GM18858 (cell line): ENCODE data around the gene SKIL.

Experiments
- ATAC-seq: cut with Tn5 transposase; IDR thresholded peaks from one replicate; pipeline ENCODE4 v1.9.1; 2021; ENCODE audit not compliant: unreplicated experiment

Gene SKIL

DNA sequence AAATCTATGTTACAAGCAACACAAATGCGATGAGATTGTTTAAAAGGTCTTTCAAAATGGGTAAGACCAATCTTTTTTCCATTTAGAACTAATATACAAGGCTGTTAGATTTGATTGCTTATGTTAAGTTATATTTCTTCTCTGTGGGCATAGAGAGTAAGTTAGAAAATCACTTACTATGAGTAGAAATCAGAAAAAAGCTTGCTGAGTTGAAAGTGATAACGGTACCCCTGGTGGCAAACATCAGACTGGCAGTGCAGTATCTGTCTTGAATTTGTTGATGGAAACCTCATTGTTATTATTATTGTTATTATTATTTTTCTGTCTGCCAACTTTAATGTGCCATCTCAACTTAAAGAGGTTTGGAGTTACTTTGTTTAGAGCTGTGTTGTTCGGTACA lies 73.5 kb downstream of the SKIL start:
- no peak for ATAC-seq

DNA sequence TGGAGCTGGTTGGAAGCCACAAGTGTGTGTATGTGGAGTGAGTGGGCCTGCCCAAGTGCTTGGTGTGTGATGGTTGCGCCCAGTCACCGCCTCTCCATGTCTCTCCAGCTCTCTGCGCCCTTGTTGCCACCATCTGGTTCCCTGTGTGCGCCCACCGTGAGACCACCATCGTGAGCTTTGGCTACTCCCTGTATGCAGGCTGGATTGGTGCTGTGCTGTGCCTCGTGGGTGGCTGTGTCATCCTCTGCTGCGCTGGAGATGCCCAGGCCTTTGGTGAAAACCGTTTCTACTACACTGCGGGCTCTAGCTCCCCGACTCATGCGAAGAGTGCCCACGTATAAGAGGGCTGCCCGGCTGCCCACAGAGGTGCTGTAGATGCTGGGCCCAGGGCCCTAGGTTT lies 74.9 kb downstream of the SKIL start:
- no peak for ATAC-seq

DNA sequence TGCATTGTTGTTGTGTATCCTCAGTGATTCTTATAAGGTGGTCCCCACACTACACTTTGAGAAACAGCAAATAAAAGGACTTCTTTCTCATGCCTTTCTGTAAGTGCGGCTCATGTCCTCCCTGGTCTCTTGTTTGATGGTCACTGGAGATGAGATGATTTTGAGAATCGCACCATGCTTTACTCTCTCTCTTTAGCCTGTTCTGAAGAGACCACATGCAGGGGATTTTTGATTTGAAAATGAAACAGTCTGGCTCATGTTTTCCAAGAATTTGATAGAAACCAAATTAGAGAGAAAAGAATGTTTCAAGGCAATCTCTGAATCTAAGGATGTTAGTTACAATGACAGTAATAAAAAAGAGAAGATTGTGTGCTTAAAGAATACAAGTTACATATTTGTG lies 79.2 kb downstream of the SKIL start:
- no peak for ATAC-seq

DNA sequence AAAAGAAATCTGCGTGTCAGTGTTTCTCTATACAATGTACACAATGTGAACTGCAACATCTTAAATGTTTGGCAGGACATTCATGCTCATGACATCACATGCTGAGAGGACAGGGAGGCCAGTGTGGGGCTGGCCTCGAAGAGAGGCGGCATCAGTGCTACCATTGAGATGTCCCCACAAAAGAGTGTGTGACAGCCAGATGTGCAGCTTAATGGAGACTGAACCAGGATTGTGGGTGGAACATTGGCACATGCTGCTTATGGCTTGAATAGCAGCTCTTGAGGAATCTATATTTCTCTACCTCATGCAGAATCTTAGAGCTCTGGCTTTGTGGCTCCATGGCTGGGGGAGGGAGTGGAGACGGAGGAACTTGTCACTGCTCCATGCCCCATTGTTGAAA lies 79.7 kb downstream of the SKIL start:
- no peak for ATAC-seq

DNA sequence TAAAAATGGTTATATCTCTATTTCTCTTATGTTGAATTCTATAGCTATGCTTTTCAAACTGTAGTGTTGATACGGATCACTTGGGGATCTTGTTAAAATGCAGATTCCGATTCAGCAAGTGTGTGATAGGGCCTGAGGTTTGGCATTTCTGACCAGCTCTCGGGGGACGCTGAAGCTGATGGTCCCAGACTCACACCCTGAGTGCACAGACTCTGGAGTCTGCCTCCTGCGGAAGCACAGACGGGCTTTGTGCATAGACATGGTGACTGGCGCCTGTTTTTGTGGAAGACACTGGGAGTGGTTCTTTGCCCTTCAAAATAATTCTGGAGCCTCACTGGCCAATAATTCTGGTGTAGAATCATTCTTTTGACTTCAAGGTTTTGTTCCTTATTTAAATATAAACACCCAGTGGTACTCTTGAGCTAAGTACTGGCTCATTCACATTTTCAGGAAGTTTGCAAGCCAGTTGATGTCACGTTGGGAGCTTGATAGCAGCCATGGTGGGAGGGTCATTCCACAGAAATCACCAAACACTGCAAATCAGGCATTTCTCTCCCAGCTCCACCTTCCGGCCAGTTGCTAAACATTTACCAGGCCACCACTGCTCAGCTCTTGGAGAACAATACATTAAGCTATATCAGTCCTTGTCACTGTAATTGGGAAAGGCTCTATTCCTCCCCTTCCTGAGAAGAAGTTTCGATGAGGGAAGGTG lies 80.3 kb downstream of the SKIL start:
- no peak for ATAC-seq

DNA sequence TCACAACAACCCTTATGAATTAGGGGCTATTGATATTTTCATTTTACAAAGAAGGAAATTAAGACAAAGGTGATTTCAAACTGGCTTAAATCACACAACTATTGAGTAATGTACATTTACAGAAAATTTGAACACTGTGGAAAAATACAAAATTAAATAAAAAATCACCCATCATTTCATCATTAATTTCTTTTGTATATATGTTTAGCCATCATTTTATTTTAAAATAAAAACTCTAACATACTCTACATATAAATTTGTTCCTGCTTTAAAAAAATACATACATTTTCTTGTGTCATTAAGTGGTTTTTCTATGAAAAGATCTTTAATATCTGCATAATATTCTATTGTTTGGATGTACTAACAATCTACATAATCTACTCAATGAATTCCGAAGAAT lies 81.3 kb downstream of the SKIL start:
- ATAC-seq = no peak

DNA sequence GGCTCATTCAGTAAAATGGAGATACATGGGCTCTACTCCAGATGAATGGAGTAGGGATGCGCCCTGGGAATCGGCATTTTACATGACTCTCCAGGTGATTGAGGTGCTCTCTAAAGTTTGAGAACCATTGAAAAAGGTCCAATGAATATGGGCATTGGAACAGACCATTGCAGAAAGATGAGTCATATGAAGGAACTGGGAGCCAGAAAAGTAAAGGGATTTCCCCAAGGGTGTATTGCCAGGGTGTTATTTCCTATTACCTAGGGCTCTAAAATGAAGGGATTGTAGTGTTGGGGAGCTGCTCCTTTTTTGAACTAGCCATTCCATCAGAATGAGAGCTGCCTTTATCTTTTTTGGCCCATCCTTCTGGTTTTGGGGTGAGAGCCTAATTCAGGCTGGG lies 82.8 kb downstream of the SKIL start:
- no peak for ATAC-seq

DNA sequence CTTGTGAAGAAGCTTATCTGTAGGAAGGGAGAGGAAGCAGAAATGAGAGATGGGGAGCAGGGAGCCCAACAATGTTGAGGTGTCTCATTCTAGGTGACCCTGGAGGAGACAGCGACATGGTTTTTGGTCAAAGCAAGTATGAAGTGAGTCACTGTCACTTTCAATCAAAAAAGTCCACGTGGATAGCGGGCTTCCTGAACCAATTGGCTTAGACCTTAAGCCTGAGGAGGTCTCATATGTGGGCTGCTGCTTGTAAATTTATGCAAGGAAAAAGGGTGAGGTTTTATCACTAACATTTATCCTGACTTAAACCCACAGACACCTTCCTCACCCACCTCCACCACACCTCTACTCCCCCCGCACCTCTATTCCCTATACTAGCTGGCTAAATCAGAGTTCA lies 83.9 kb downstream of the SKIL start:
- no peak for ATAC-seq

DNA sequence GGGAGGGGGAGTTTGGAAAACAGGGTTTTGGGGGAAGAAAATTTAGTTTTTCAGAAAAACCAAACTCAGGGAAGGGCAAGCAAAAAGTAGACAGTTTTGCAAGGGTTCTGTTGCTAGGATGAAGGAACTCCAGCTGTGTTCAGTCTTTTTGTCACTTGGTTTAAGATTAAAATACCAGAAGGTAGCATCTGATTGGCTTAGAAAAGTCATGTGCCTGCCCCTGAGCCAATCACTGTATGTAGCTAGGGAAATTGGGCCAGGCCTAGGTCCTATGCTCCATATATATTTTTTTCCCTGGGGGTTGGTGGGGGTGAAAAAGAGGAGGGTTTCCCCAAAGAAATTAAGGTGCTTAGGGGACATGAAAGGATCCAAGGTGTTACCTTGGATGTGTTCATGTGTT lies 85.4 kb downstream of the SKIL start:
- no peak for ATAC-seq

DNA sequence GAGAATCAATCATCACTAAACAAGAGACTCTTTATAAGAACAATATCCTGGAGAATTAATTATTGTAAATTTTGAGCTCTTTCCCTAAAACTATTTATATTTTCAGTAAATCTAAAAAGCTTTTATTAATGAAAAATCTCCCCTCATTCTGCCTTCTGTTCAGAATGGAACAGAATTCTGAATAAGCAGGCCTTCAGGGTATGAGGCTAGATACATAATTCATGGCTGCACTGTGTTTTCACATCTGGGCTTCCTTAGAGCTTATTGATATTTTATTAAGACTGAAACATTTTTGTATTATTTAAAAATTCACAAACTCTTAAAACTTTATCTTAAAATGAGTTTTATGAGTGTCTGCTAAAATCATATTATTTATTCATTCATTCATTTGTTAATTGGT lies 85.9 kb downstream of the SKIL start:
- no peak for ATAC-seq
